Thymus (tissue), 11 donors: ENCODE data around the gene MYO3A. TPM values are rescaled to one million over a fixed set of nuclear protein-coding genes. Genes with fewer than 3 reads are reported as not detected.
"Not testable (repeated sequence)": the region's sequence is repeated elsewhere in the genome, so short reads cannot be mapped to it uniquely, and the experiment has no call there.

Experiments
- DNase-seq, 9 donors: peaks; one replicate each; pipeline ENCODE4 v3.0.0-alpha.2; 2013; ENCODE audit warnings: low spot score in 9 of 9, low read depth in 6 of 9, missing footprints in 1 of 9
- H3K27ac ChIP-seq, 2 donors: one replicate each; pipeline ENCODE4 v1.5.1; 2013; ENCODE audit warnings: control low read depth in 1 of 2, low read depth in 1 of 2, low read length in 1 of 2, mild to moderate bottlenecking in 1 of 2, moderate library complexity in 1 of 2
- H3K27me3 ChIP-seq, 2 donors: one replicate each; pipeline ENCODE4 v1.5.1; 2013; ENCODE audit warnings: low read length in 1 of 2; ENCODE audit not compliant: control insufficient read depth in 2 of 2, insufficient read depth in 1 of 2
- H3K36me3 ChIP-seq, 2 donors: one replicate each; pipeline ENCODE4 v1.5.1; 2013; ENCODE audit warnings: low read length in 1 of 2, mild to moderate bottlenecking in 1 of 2, moderate library complexity in 1 of 2; ENCODE audit not compliant: control insufficient read depth in 2 of 2, insufficient read depth in 2 of 2
- H3K4me1 ChIP-seq, 2 donors: one replicate each; pipeline ENCODE4 v1.5.1; 2013; ENCODE audit warnings: low read length in 2 of 2; ENCODE audit not compliant: control insufficient read depth in 2 of 2, insufficient read depth in 2 of 2
- H3K4me3 ChIP-seq, 2 donors: one replicate each; pipeline ENCODE4 v1.5.1; 2013; ENCODE audit warnings: low read length in 2 of 2, control low read depth in 1 of 2, mild to moderate bottlenecking in 1 of 2
- H3K9me3 ChIP-seq, 2 donors: one replicate each; pipeline ENCODE4 v1.5.1; 2013; ENCODE audit warnings: low read length in 1 of 2, mild to moderate bottlenecking in 1 of 2; ENCODE audit not compliant: control insufficient read depth in 2 of 2, insufficient read depth in 1 of 2
- WGBS: extraction: QIAGEN DNeasy Blood & Tissue Kit; methylation state at CpG from one replicate; pipeline ENCODE4 v1.1.7; 2013; 5-methylcytosine and 5-hydroxymethylcytosine counted together
- polyA plus RNA-seq: library from polyadenylated mRNA; stranded (reverse); fragments of 200-250 nt; gene quantifications from one replicate; pipeline ENCODE4 v1.2.3, GENCODE V29; 2013
- total RNA-seq: library from RNA; stranded (reverse); fragments of 120-200 nt; gene quantifications from one replicate; pipeline ENCODE4 v1.2.4, GENCODE V29; 2013
- donor health status: healthy.

Gene MYO3A
- total and polyA plus RNA-seq, 2 donors = 1.0 to 3.0 TPM

DNA sequence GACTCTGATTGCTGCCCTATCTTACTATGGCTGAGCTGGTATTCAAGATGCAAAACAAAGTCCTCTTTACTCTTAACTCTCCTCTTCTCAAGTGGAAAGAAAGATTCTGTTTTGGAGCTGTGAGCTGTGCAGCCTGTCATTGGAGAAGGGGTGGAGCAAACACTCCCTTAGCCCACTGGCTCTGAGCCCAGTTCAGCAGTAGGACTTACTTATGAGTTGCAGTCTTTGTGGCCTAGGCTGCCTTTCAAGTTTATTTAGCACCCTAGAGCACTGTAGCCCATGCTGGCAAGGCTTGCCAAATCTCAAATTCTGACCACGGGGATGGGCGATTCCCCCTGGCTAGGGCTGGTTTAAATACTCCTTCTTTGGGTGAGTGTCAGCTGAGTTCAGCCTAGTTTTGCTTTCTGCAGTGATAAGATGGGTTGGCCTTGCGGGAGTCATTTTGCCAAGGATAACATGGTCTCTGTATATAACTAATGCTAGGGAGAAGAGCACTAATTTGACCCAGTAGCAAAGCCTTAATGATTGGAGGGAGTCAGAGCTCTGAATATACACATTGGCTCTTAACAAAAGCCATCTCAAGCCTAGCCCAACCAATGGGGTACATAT, 110.2 kb downstream of the MYO3A start:
- H3K36me3 ChIP-seq = no peaks in the 10 kb centered on the region
- H3K4me1 ChIP-seq = no peaks in the 10 kb centered on the region
- no peaks in the 10 kb centered on the region for H3K27me3 ChIP-seq
- H3K4me3 ChIP-seq = no peak overlapping the region
- H3K9me3 ChIP-seq = no peaks in the 10 kb centered on the region
- no peak for DNase-seq
- 95% methylated on average over 3 of the region's 3 CpGs for WGBS
- H3K27ac ChIP-seq = no peak overlapping the region

DNA sequence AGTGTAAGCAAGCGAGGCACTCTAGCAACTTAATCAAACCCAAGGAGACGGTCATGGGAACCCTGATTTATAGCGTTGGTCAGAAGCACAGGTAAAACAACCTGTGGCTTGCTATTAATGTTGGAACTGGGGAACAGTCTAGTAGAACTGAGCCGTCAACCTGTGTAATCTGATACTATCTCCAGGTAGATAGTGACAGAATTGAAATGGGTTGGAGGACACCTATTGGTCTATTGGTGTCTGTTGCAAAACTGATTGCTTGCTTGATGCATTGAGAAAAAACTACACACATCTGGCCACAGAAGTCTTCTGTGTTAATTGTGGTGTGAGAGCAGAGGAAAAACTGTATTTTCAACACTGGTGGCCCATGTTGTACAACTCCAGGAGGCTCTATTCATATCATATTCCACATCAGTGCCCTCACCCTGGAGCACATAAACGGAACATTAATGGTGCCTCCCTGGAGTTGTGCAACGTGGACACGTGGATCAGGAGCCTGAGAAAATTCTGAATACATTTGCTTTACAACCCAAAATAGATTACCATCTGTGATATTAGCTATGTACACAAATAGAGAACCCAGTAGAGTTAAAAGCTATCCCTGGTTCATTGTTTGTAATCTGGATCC, 112.2 kb downstream of the MYO3A start:
- DNase-seq = no peak
- Histone ChIP-seq H3K27ac (no peak overlapping the region), H3K36me3 (no peaks in the 10 kb centered on the region), H3K4me1 (no peaks in the 10 kb centered on the region), H3K9me3 (no peaks in the 10 kb centered on the region), H3K4me3 (no peak overlapping the region), H3K27me3 (no peaks in the 10 kb centered on the region)
- 79% methylated on average over 7 of the region's 7 CpGs for WGBS

DNA sequence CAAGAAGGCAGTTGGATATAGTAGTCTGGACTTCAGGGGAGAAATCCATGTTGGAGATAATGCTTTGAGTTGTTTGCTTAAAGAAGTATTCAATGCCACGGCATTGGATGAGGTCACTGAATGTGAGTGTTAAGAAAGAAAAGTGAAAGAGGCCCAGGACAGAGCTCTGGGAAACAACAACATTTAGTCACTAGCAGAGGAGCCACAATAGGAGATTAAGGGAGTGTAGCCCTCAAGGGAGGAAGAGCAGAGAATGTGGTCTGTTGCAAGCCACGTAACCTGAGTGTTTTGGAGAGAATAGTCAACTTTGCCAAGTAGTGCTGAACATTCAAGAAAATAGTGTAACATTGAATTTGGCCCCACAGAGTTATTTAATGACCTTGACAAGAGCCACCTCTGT, 114.7 kb downstream of the MYO3A start:
- no peaks in the 10 kb centered on the region for H3K36me3 ChIP-seq
- no peaks in the 10 kb centered on the region for H3K4me1 ChIP-seq
- no peaks in the 10 kb centered on the region for H3K9me3 ChIP-seq
- H3K27me3 ChIP-seq = no peaks in the 10 kb centered on the region
- no peak overlapping the region for H3K4me3 ChIP-seq
- DNase-seq = no peak
- WGBS = 90% methylated on average over 2 of the region's 2 CpGs
- H3K27ac ChIP-seq = no peak overlapping the region

- 91% methylated on average over 4 of the region's 4 CpGs for WGBS
- Histone ChIP-seq H3K36me3 (no peaks in the 10 kb centered on the region), H3K9me3 (no peaks in the 10 kb centered on the region), H3K4me1 (no peaks in the 10 kb centered on the region), H3K27me3 (no peaks in the 10 kb centered on the region), H3K4me3 (no peak overlapping the region), H3K27ac (no peak overlapping the region)
- DNase-seq = no peak
Observed at GRCh38 chr10:26052326-26052725, 118.3 kb downstream of the MYO3A start.

GRCh38 chr10:26057466-26057865, 123.4 kb downstream of the MYO3A start:
- Histone ChIP-seq H3K9me3 (no peaks in the 10 kb centered on the region), H3K36me3 (no peaks in the 10 kb centered on the region), H3K27me3 (no peaks in the 10 kb centered on the region), H3K27ac (no peak overlapping the region), H3K4me1 (no peaks in the 10 kb centered on the region), H3K4me3 (no peak overlapping the region)
- WGBS = 93% methylated on average over 1 of the region's 1 CpG
- no peak for DNase-seq

- H3K36me3 ChIP-seq = no peaks in the 10 kb centered on the region
- no peaks in the 10 kb centered on the region for H3K9me3 ChIP-seq
- H3K4me1 ChIP-seq = no peaks in the 10 kb centered on the region
- H3K4me3 ChIP-seq = no peak overlapping the region
- H3K27ac ChIP-seq = no peak overlapping the region
- H3K27me3 ChIP-seq = no peaks in the 10 kb centered on the region
- DNase-seq = no peak
Observed at GRCh38 chr10:26064106-26064505, 130.1 kb downstream of the MYO3A start.

- DNase-seq = no peak
- no peaks in the 10 kb centered on the region for H3K9me3 ChIP-seq
- no peaks in the 10 kb centered on the region for H3K27me3 ChIP-seq
- no peaks in the 10 kb centered on the region for H3K36me3 ChIP-seq
- 75% methylated on average over 1 of the region's 1 CpG for WGBS
- H3K27ac ChIP-seq = no peak overlapping the region
- H3K4me1 ChIP-seq = no peaks in the 10 kb centered on the region
- no peak overlapping the region for H3K4me3 ChIP-seq
Observed at GRCh38 chr10:26067680-26068079, 133.7 kb downstream of the MYO3A start.

DNA sequence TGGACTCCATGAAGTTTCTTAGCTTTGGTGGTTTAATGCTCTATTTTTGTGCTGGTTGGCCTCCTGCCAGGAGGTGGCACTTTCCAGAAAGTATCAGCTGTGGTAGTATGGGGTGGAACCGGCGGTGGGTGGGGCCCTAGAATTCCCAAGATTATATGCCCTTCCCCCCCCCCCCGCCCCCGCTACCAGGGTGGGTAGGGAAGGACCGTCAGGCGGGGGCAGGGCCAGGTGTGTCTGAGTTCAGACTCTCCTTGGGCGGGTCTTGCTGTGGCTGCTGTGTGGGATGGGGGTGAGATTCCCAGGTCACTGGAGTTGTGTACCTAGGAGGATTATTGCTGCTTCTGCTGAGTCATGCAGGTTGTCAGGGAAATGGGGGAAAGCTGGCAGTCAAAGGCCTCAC, 146.9 kb downstream of the MYO3A start:
- not testable (repeated sequence) for H3K4me3 ChIP-seq, H3K36me3 ChIP-seq, DNase-seq, H3K27ac ChIP-seq, H3K27me3 ChIP-seq, H3K9me3 ChIP-seq, H3K4me1 ChIP-seq
- 92% methylated on average over 7 of the region's 7 CpGs for WGBS

- no peak for DNase-seq
- 91% methylated on average over 4 of the region's 4 CpGs for WGBS
- H3K9me3 ChIP-seq = no peaks in the 10 kb centered on the region
Observed at GRCh38 chr10:26081459-26081858, 147.4 kb downstream of the MYO3A start.

More at GRCh38 chr10:26081459-26081858, 147.4 kb downstream of the MYO3A start:
- Histone ChIP-seq H3K27me3 (no peaks in the 10 kb centered on the region), H3K27ac (no peak overlapping the region), H3K4me3 (no peak overlapping the region), H3K36me3 (no peaks in the 10 kb centered on the region), H3K4me1 (no peaks in the 10 kb centered on the region)
